Activated T-helper 9 cell treated with anti-CD3 and anti-CD28 coated beads, Interleukin-2, amount 50 U/mL, for 16 hours (primary cell): ENCODE measurements around the gene PER1.

Source experiments
- DNase-seq: peaks from one replicate; pipeline ENCODE4 v3.0.0-alpha.2; 2020; ENCODE audit warnings: low read depth

The PER1 gene

DNA sequence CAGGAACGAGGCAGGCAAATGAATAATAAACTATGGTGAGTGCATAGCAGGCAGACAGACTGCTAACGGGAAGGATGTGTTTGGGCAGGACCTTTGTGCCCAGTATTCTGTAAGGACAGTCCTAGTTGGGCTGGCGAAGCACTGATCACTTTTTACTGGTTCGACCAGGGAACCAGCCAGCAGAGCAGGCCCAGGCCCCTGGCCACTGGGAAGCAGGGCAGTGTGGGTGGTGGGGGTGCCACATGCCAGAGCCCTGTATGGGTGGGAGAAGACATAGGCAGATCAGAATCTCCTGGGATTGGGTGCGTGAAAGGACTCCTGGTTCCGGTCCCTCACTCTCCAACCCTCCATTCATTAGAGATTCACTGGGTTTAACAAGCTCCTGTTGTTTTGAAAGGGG is 14.5 kb upstream of the PER1 start:
- no peak for DNase-seq

DNA sequence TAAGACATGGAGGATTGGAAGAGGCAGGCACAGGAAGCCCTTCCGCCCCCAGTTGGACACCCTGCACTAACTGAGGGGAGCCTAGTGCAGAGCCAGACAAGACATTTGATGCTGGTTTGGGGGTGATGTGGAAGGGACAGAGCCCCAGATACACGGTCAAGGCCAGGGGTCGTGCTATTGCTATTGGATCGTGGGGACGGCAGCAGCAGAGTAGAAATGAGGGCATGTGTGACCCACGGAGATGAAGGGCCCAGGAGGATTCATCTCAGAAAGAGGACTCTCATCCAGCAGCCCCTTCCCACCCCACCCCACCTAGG is 12.6 kb upstream of the PER1 start:
- DNase-seq = no peak

DNA sequence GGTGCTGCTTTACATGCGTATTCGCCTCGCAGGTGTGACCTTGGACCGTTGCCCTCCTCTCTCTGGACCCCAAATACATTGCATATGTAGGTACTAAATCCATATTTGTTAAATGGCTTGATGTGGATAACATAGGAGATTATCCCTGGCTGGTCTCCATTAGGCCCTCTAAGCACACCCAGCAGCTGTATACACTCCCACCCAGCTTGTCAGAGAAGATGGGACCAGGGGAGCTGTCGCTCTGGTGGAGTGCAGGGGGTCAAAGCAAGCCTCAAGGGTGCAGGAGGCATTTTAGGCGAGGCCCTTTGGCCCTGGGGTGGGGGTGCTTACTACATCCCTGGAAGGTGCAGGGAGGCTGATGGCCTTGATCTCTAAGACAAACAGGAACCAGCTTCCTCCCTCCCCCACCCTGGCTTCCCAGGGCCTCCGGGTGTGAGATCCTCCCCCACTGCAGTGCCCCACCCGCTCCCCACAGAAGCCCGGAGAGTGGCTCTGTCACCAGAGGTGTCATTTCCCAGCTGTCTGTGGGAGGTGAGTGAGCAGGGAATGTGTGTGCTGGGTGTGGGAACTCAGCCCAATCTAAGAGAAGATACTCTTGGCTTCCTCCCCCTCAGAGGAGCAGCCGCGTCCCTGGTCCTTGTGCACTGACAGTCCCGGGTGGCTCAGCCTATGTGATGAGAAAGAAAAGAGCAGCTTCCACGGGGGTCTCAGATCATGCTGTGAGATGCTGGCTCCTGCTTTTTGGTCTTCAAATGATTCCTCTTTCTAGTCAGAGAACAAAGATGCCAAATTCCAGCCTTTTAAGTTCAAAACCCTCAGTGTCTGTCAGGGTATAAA is 12.0 kb upstream of the PER1 start:
- DNase-seq = peak; percentile 54

DNA sequence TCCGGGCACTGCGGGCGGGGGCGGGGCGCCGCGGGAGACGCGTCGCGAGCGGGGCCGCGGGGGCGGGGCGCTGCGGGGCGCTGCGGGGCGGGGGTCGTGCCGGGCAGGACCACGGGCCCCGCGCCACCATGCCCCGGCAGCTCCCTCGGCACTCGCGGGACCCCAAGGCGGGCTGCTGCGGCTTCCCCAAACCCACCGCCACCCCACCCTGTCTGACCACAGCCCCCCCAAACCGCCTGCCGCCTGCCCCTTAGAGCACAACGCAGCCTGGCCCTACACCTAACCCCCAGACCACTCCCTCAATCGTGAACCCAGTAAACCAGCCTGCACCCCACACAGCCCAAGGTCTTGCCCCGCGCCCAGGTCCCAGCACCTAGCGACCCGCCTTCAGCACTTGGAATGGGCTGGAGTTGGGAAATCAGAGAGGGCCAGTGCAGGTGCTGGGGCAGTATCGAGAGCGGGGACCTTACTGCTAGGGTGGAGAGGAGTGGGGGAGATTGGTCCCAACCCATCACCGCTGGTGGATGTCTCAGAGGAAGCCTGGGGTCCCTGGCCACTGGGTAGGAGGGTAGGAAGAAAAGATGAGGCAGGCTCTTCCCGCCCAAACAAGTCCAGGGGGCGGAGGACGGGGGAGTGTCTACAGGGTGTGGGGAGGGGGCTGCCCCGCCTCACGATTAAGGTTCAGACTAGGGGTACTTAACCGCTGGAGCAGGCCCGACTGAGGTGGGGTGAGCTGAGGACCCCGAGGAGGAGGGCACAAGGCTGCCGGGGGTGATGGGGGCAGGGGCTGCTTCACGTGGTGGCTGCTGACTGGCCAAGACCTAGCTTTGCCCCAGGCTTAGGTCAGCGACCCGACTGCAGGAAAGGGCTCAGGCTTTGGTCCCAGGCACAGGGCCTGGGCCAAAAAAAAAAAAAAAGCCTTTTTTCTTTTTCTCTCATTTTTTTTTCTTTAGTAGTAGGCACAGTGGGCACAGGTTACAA is 11.1 kb upstream of the PER1 start:
- no peak for DNase-seq

DNA sequence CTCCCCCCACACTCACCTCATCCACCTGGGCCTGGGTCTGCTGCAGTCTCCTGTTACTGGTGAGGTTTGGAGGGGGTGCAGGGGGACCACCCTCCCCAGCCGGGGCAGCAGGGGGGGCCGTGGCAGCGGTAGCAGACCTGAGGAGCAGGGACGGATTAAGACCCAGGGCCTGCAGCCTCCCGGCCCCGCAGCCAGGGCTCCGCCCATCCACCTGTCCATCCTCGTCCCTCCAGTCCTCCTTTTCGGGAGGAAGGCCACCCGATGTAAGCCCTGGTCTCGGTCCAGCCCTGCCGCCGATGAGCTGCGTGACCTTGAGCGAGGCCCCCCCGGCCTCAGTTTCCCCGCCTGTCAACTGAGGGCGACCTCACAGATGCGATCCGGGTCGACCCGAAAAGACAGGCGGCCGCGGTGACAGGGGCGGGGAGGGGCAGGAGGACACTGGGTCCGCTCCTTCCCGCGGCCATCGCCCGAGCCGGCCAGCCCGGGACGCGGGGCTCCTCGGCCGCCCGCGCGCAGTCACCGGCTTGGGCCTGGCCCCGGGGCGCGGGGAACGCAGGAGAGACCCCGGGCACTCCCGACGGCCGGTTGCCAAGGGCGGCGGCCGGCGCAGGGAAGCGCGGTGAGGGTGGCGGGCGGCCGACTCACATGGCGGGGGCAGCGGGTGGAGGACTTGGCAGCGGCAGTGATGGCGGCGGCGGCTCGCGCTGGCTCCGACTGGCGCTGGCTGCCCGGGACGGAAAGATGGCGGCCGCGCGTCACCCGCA is 10.2 kb upstream of the PER1 start, which contains the start of gene VAMP2:
Gene VAMP2, minus strand, starts transcription at position 716 of the 764 bp plus-strand sequence. Its CDS starts 69 bp downstream, at position 647.
- DNase-seq = peak; percentile 83

DNA sequence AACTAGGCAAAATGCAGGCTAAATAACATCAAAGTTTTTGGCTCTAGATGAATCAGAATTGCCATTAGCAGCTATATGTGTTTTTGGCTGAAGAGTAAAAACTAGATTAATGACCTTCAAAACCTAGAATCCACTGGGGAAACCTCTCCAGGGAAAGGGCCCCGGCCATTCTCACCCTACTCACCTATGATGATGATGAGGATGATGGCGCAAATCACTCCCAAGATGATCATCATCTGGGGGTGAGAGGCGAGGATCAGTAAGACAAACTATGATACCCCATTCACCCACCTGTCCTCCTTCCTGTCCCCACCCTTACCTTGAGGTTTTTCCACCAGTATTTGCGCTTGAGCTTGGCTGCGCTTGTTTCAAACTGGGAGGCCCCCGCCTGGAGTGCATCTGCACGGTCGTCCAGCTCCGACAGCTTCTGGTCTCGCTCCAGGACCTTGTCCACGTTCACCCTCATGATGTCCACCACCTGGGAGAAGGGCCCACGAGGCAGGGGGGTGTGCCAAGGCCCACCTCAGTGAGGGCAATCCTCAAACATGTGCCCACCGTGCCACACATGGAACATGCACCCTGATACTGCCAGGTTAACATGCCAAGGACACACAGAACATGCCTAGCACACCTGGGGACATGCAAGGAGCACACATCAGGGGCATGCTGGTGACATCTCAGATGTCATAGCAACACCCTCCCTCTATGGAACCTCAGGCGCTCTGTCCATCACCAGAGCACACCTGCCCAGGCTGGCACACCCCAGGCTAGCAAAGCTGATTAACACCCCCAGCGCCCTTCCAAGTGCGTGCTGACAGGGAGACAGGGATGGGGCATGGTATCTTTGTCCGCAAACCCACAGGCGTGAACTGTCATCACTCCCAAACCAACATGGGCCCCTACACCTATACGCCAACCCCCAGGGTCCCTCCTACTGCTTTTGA is 9.4 kb upstream of the PER1 start:
- no peak for DNase-seq

DNA sequence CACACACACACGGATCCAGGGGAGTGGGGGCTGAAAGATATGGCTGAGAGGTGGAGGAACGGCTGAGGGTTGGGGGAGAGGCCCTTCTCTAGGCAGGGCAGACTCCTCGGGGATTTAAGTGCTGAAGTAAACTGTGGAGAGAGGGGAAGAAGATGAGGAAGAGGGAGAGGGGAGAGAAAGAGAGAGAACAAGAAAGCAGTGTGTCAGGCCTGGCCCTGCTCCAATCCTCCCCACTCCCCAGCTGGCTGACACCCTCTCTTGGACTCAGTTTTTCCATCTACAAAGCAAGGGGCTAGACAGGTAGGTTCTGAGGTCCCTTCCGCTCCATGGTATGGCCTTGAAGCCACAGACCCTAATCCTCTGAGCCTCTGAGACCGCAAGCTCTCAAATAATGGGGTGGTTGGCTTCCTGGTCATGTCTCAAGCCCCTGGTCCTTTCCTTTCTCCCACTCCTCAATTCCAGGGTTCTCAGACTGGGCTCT is 8.6 kb upstream of the PER1 start:
- DNase-seq = no peak

DNA sequence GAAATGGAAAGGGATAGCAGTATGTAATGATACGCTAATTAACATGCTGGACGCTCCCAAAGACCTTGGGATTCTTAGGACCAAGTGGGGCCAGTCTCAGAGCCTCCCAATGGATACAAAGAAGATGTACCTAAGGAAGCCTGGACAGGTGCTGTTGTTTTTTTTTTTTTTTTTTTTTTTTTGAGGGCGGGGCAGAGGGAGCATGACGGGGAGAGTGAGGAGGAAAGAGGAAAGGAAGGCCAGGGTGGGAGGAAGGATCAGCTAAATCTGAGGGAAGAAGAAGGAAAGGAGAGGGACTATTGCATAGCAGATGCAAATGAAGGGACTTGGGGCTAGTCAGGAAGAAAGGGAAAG is 8.0 kb upstream of the PER1 start:
- DNase-seq = no peak

DNA sequence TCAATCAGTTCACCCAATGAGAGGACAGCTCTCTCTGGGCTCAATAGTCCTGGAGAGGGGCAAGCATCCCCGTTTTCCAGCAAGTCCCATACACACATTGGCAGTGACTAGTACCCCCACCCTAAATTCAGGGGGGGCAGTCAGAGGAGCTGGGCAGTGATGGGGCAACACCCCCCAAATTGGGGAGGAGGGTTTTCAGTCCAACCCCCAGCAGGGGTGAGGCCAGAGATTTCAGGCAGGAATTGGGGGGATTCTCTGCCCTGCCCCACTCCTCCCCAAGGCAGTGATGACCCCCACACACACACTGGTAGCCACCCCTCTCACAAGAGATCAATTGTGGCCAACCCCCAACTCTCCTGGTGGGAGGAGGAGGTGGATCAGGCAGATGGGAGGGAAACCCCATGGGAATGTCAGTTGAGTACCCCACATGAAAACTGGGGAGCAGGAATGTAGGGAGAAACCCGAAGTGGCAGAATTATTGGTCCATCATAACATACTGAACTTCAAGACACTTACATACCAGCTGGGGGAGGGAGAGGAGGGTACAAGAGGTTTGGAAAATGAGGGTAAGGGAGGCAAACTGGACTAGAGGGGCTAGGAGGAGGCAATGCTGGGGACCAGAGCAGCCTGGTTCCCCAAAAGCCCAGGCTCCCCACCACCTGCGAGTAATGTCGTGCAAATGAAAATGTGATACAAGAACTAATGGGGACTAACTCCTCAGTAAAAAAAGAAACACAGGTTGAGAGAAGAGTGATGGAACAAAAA is 7.4 kb upstream of the PER1 start:
- DNase-seq = no peak

DNA sequence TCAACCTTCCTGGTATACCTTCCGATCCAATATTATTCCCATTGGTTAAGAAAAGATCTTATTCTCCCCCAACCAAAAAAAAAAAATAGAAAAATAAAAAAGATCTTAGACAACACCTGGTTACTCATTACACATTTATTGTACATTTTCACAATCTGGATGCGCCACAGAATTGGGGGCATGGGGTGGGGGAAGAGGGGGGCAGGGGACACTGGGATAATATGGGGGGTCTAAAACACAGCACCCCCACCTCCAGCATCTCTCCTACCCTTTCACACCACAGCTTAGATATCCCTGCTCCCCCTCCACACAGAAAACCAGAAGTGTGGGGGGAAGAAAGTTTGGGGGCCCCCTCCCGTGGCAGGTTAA is 6.8 kb upstream of the PER1 start:
- DNase-seq = no peak

DNA sequence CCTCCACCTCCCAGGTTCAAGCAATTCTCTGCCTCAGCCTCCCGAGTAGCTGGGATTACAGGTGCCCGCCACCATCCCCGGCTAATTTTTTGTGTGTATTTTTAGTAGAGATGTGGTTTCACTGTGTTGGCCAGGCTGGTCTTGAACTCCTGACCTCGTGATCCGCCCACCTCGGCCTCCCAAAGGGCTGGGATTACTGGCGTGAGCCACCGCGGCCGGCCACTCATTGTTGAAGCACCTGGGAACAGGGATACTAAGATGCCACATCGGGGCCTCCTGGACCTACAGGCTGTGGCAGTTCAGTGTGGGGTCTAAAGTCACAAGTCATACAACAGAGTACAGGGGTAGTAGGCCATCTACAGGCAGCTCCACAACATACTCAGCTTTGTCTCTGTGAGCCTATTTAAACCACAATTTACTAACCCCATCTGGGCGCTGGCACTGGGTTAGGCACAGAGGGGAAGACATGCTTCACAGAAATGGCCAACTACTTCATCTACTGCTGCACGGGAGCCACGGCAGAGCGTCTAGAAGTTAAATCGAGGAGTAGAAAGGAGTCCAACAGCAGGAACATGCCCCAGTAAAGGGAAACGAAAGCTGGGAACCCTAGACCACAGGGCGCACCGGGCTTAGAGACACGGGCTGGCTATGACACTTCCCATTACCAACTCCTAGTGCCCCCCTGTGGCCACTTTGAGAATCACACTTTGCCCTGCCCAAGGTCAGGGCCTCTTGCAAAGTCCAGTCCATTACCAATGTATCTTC is 6.2 kb upstream of the PER1 start:
- DNase-seq = peak; percentile 81

DNA sequence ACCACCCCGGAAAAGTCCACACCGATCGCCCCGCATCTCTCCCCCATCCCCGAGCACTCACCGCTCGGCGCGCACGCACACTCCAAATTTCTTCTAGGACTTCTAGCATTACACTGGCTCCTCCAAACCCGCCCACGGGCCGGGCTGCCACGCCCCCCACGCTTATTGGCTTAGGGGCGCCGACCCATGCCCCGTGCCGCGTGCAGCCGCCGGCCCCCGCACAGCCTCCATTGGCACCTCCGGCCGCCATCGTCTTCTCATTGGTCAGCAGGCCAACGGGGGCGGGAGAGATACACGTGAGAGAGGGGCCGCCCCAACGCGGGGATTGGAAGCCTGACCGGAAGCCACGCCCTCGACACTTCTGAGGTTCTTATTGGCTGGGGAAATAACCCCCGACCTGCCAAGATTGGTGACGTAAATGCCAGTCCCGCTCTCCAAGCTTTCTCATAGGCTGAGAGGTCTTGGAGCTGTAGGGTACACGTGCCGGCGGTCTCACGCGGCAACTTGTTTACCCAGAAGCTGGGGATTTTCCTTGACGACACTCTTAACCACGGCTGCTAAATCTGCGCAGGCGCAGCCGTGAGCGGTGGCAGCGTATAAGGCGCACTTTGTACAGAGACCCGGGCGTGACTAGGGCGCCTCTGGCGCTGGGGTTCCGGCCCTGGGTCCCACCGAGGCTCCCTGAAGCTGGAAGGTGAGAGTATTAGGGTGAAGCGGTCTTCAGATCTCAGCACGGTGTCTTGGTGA is 4.2 kb upstream of the PER1 start:
- DNase-seq = peak; percentile 100

DNA sequence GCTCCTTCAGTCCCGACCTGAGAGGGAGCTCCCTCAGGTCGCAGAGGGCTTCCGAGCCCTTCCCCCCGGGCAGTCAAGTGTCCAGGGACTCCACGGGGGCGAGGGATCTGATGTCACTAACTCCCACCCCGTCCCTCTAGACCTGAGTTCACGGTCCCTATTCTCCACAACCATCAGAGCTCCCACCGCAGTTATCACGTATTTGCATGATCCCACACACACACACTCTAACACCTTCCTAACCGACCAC is 3.7 kb upstream of the PER1 start:
- DNase-seq = no peak

DNA sequence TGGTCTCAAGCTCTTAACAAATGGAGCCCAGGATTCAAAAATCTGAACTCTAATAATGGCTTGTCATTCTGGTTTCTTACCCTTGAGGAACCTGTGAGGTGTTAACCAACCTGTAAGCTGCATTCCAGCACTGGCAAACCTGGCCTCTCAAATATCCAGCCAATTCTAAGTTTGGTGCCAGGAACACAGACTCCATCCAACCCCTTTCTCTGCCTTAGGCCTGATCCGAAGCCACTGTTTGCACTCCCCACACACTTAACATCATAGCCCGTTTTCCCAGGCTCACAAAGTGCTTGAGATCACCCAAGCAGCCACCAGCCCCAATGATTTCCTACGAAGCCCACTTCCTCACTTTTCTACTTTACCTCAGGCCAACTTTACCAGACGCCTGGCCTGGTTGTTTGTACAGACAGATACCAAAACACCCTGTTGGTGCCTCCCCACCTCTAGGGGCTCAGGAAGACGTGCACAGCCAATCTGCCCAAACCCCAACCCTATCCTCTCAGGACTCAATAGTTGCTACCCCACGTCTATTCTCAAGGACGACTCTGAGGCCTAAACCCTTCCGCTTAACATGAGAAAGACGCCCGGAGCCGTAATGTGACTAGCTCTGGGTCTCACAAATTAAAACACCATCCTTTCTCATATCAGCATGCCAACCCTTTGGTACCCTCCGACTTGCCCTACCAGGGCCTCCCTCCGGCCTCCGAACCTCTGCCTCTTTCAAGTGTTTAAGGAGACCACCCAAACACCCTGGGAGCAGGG is 3.2 kb upstream of the PER1 start:
- no peak for DNase-seq

DNA sequence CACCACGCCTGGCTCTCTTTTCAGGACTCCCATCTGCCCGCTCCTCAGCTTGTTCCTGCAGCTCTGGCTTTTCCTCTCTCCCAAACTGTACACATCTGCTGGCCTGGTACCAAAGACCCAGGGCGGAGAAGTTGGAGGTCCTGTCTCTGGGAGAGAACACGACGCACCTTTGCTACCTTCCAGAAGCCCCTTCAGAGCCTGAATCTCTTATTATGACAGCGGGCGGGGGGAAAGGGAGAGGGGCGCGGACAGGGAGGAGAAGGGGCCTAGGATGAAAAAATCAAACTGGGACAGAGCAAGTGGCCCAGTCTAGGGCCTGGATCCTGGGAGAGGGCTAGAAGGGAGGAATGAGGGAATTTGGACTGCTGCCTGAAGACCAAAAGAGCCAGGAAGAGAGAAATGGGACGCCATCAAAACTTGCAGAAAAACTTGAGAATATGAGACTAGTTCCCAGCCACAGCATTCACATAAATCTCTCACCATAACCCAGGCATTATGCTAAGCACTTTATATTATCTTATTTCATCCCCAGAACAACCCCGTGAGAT is 2.5 kb upstream of the PER1 start:
- no peak for DNase-seq

DNA sequence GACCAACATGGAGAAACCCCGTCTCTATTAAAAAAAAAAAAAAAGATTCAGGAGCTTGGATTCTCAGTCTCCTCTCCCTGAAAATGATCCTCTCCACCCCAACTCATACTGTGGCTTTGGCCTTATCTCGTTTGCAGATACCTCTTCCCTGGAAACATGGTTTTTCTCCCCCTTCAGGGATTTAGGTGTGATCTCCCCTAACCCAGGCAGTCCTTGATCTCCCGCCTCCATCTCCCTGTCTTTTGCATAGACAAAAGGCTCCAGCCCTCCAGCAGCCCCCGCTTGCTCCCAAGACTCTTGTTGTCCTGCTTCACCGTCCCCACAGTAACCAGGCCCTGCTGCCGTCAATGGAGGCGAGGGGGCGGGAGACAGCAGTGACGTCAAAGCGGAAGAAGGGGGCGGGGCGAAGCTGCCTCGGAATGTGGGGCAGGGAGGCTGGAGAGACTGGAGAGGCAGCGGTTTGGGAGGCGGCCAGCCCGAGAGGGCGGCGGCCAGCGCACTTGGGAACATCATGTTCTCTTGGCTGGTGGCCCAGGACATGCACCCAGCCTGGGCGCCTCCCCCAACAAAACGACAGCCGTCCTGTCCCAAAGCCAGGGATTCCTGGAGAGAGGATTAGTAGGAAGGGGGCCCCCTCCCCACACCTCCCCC is 1.9 kb upstream of the PER1 start:
- peak; percentile 79 for DNase-seq

DNA sequence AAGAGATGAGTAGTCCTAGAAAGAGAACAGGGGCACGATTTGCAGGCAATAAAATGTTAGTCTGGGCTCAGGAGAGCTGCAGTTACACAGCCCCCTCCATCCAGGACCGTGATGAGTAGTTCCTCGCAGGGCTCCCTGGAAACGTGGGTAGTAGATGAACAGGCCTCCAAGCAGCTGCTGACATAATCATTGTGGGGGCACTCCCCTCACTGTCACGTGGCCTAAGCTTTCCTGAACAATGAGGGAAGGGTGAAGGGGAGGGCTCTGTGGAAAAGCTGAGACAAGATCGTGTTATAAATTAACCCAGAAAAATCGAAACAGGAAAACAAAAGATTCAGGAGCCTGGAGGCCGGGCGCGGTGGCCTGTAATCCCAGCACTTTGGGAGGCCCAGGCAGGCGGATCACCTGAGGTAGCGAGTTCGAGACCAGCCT is 1.3 kb upstream of the PER1 start:
- no peak for DNase-seq

DNA sequence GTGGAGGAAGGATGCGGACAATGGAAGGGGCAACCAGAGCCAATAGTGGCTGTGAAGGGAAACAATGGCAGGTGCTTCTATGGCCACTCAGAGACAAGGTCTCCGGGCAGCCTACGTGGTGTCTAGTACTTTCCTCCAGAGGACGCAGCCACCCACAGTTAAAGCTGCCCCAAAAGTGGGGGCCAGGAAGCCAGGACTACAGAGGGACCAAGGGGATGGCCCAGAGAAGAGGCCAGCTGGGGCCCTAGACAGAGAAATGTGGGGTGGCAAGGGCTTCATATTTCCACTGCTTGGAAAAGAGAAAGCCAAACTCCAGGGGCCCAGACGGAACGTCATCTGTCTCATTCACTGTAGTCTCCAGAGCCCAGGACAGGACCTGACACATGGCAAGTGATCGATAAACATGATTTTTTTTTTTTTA is 837 bp upstream of the PER1 start:
- DNase-seq = no peak
